ENCODE measurements around the gene UFSP1.

UFSP1 gene

DNA sequence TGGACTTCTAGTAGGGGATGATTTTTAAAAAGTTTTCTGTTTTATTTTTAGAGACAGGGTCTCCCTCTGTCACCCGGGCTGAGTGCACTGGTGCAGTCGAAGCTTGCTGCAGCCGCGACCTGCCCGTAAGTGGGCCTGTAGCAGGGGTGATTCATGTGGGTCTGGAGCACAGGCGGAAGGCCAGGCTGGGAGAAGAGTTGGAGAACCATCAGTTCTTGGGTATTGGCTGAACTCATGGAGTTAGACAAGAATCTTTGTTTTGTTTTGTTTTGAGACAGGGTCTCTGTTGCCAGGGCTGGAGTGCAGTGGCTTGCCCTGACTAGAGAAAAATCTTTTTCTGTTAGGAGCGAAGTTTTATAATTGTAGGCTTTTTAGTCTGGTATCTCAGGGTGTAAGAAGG lies 8.9 kb downstream of the UFSP1 start:
- peaks cover 93% of the 10 kb centered on the region for H3K36me3 ChIP-seq (ENCODE audit: insufficient read depth, low read length)
- H2AFZ ChIP-seq (ENCODE audit: low read length): no peak overlapping the region
- peaks cover 2% of the 10 kb centered on the region; the same call in 1 of the 2 replicates for H4K20me1 ChIP-seq (ENCODE audit: insufficient read depth, low read length)

GRCh38 chr7:100879685-100880261 lies 9.7 kb downstream of the UFSP1 start:
- H3K4me3 ChIP-seq (ENCODE audit: low read depth, low read length, poor library complexity, severe bottlenecking): no peak overlapping the region
- TF ChIP-seq EZH2 (IDR thresholded peaks at IDR 0.05; ENCODE audit: borderline replicate concordance, low read length): no peak
- no peak overlapping the region for H3K9ac ChIP-seq (ENCODE audit: low read length)

More for the DNA sequence above, 8.9 kb downstream of the UFSP1 start:
- Histone ChIP-seq H3K79me2 (ENCODE audit: insufficient read depth, low read length) (peaks cover 54% of the 10 kb centered on the region), H3K9ac (ENCODE audit: low read length) (no peak overlapping the region), H3K27ac (ENCODE audit: low read depth, low read length, poor library complexity, severe bottlenecking) (no peak overlapping the region), H3K4me1 (ENCODE audit: insufficient read depth, low read length, severe bottlenecking) (peaks cover 37% of the 10 kb centered on the region), H3K4me3 (ENCODE audit: low read depth, low read length, poor library complexity, severe bottlenecking) (no peak overlapping the region), H3K4me2 (ENCODE audit: low read length) (no peak overlapping the region), H3F3A (ENCODE audit: insufficient read depth, low read length) (no peaks in the 10 kb centered on the region), H3K27me3 (ENCODE audit: insufficient read depth, low read length) (no peaks in the 10 kb centered on the region), H3K9me2 (ENCODE audit: low read depth, low read length) (no peaks in the 10 kb centered on the region), H3K9me3 (ENCODE audit: low read length) (no peaks in the 10 kb centered on the region)
- TF ChIP-seq, protein P1, sequence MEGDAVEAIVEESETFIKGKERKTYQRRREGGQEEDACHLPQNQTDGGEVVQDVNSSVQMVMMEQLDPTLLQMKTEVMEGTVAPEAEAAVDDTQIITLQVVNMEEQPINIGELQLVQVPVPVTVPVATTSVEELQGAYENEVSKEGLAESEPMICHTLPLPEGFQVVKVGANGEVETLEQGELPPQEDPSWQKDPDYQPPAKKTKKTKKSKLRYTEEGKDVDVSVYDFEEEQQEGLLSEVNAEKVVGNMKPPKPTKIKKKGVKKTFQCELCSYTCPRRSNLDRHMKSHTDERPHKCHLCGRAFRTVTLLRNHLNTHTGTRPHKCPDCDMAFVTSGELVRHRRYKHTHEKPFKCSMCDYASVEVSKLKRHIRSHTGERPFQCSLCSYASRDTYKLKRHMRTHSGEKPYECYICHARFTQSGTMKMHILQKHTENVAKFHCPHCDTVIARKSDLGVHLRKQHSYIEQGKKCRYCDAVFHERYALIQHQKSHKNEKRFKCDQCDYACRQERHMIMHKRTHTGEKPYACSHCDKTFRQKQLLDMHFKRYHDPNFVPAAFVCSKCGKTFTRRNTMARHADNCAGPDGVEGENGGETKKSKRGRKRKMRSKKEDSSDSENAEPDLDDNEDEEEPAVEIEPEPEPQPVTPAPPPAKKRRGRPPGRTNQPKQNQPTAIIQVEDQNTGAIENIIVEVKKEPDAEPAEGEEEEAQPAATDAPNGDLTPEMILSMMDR (IDR thresholded peaks at IDR 0.05; ENCODE audit: low read length): no peak
- TF ChIP-seq EZH2 (IDR thresholded peaks at IDR 0.05; ENCODE audit: borderline replicate concordance, low read length): no peak

DNA sequence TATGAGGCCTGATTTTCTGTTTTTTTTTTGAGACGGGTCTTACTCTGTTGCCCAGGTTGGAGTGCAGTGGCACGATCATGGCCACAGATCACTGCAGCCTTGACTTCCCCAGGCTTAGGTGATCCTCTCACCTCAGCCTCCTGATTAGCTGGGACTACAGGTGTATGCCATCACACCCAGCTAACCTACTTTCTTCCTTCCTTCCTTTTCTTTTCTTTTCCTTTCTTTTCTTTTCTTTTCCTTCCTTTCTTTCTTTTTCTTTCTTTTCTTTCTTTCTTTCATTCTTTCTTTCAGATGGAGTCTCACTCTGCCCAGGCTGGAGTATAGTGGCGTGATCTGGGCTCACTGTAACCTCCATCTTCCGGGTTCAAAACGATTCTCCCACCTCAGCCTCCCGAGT lies 10.8 kb downstream of the UFSP1 start:
- peaks cover 74% of the 10 kb centered on the region for H3K36me3 ChIP-seq (ENCODE audit: insufficient read depth, low read length)
- no peaks in the 10 kb centered on the region for H3K27me3 ChIP-seq (ENCODE audit: insufficient read depth, low read length)
- H3K79me2 ChIP-seq (ENCODE audit: insufficient read depth, low read length): peaks cover 60% of the 10 kb centered on the region
- H3K9me3 ChIP-seq (ENCODE audit: low read length): no peaks in the 10 kb centered on the region
- H4K20me1 ChIP-seq (ENCODE audit: insufficient read depth, low read length): peaks cover 2% of the 10 kb centered on the region; the same call in 1 of the 2 replicates
- peak overlapping the region; percentile 11; the same call in 1 of the 2 replicates for H3K9ac ChIP-seq (ENCODE audit: low read length)
- H3F3A ChIP-seq (ENCODE audit: insufficient read depth, low read length): no peaks in the 10 kb centered on the region
- H3K9me2 ChIP-seq (ENCODE audit: low read depth, low read length): no peaks in the 10 kb centered on the region
- no peak for TF ChIP-seq EZH2 (IDR thresholded peaks at IDR 0.05; ENCODE audit: borderline replicate concordance, low read length)
- TF ChIP-seq, protein P1 (IDR thresholded peaks at IDR 0.05; ENCODE audit: low read length): no peak
- no peak overlapping the region for H3K4me3 ChIP-seq (ENCODE audit: low read depth, low read length, poor library complexity, severe bottlenecking)
- H3K4me1 ChIP-seq (ENCODE audit: insufficient read depth, low read length, severe bottlenecking): peaks cover 47% of the 10 kb centered on the region
- no peak overlapping the region for H2AFZ ChIP-seq (ENCODE audit: low read length)
- no peak overlapping the region for H3K27ac ChIP-seq (ENCODE audit: low read depth, low read length, poor library complexity, severe bottlenecking)
- peak overlapping the region; percentile 3; the same call in 1 of the 2 replicates for H3K4me2 ChIP-seq (ENCODE audit: low read length)

More at GRCh38 chr7:100879685-100880261, 9.7 kb downstream of the UFSP1 start:
- H4K20me1 ChIP-seq (ENCODE audit: insufficient read depth, low read length): peaks cover 2% of the 10 kb centered on the region; the same call in 1 of the 2 replicates
- H3K4me2 ChIP-seq (ENCODE audit: low read length): no peak overlapping the region
- no peak overlapping the region for H2AFZ ChIP-seq (ENCODE audit: low read length)
- no peaks in the 10 kb centered on the region for H3F3A ChIP-seq (ENCODE audit: insufficient read depth, low read length)
- H3K9me2 ChIP-seq (ENCODE audit: low read depth, low read length): no peaks in the 10 kb centered on the region
- peaks cover 60% of the 10 kb centered on the region for H3K79me2 ChIP-seq (ENCODE audit: insufficient read depth, low read length)
- no peaks in the 10 kb centered on the region for H3K9me3 ChIP-seq (ENCODE audit: low read length)
- no peaks in the 10 kb centered on the region for H3K27me3 ChIP-seq (ENCODE audit: insufficient read depth, low read length)
- no peak overlapping the region for H3K27ac ChIP-seq (ENCODE audit: low read depth, low read length, poor library complexity, severe bottlenecking)
- peaks cover 37% of the 10 kb centered on the region for H3K4me1 ChIP-seq (ENCODE audit: insufficient read depth, low read length, severe bottlenecking)
- H3K36me3 ChIP-seq (ENCODE audit: insufficient read depth, low read length): peaks cover 85% of the 10 kb centered on the region

DNA sequence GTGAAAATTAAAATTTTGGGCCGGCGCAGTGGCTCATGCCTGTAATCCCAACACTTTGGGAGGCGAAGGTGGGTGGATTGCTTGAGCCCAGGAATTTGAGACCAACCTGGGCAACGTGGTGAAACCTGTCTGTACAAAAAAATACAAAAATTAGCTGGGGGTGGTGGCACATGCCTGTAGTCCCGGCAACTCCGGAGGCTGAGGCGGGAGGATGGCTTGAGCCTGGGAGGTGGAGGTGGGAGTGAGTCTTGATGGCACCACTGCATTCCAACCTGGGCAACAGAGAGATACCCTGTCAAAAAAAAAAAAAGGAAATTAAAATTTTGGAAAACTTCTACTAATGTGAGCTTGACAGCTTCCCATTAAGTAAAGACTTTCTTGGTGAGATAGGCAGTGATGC lies 11.5 kb downstream of the UFSP1 start:
- Histone ChIP-seq H3K79me2 (ENCODE audit: insufficient read depth, low read length) (peaks cover 60% of the 10 kb centered on the region), H3K27me3 (ENCODE audit: insufficient read depth, low read length) (no peaks in the 10 kb centered on the region), H3K27ac (ENCODE audit: low read depth, low read length, poor library complexity, severe bottlenecking) (no peak overlapping the region), H3K9me2 (ENCODE audit: low read depth, low read length) (no peaks in the 10 kb centered on the region), H3K4me1 (ENCODE audit: insufficient read depth, low read length, severe bottlenecking) (peaks cover 47% of the 10 kb centered on the region), H3K9me3 (ENCODE audit: low read length) (no peaks in the 10 kb centered on the region), H3K9ac (ENCODE audit: low read length) (peak overlapping the region; percentile 11; the same call in 1 of the 2 replicates), H3K4me3 (ENCODE audit: low read depth, low read length, poor library complexity, severe bottlenecking) (no peak overlapping the region), H3K4me2 (ENCODE audit: low read length) (no peak overlapping the region; the same call in 1 of the 2 replicates), H2AFZ (ENCODE audit: low read length) (no peak overlapping the region), H3F3A (ENCODE audit: insufficient read depth, low read length) (no peaks in the 10 kb centered on the region), H3K36me3 (ENCODE audit: insufficient read depth, low read length) (peaks cover 67% of the 10 kb centered on the region), H4K20me1 (ENCODE audit: insufficient read depth, low read length) (peaks cover 2% of the 10 kb centered on the region; the same call in 1 of the 2 replicates)
- TF ChIP-seq EZH2 (IDR thresholded peaks at IDR 0.05; ENCODE audit: borderline replicate concordance, low read length): no peak
- TF ChIP-seq, protein P1 (IDR thresholded peaks at IDR 0.05; ENCODE audit: low read length): no peak

All from OCI-LY1 (cell line).